HG02973 (cell line): ENCODE results near the gene IFNG-AS1.

Experiments used
- ATAC-seq: cut with Tn5 transposase; IDR thresholded peaks from one replicate; pipeline ENCODE4 v1.9.1; 2021; ENCODE audit warnings: moderate library complexity; ENCODE audit not compliant: unreplicated experiment

Gene IFNG-AS1

GRCh38 chr12:68034567-68034966 is 45.3 kb downstream of the IFNG-AS1 start:
- ATAC-seq: no peak

GRCh38 chr12:68036642-68037041 is 47.4 kb downstream of the IFNG-AS1 start:
- ATAC-seq: no peak

- ATAC-seq: no peak
These were observed 48.5 kb downstream of the IFNG-AS1 start for GRCh38 chr12:68037616-68038255.

- no peak for ATAC-seq
These were observed 49.4 kb downstream of the IFNG-AS1 start for GRCh38 chr12:68038650-68039049.

- ATAC-seq: peak; percentile 52
These were observed 51.3 kb downstream of the IFNG-AS1 start for GRCh38 chr12:68040450-68041075.

- ATAC-seq: peak; percentile 62
These were observed 53.0 kb downstream of the IFNG-AS1 start for GRCh38 chr12:68042212-68042699.

- ATAC-seq: no peak
These were observed 54.2 kb downstream of the IFNG-AS1 start for GRCh38 chr12:68043435-68043834.

- ATAC-seq: no peak
These were observed 59.5 kb downstream of the IFNG-AS1 start for GRCh38 chr12:68048648-68049297.

- no peak for ATAC-seq
These were observed 67.1 kb downstream of the IFNG-AS1 start for GRCh38 chr12:68056300-68056699.

- no peak for ATAC-seq
These were observed 74.8 kb downstream of the IFNG-AS1 start for GRCh38 chr12:68063900-68064590.

- no peak for ATAC-seq
These were observed 75.9 kb downstream of the IFNG-AS1 start for GRCh38 chr12:68065163-68065562.

- no peak for ATAC-seq
These were observed 76.4 kb downstream of the IFNG-AS1 start for GRCh38 chr12:68065687-68066086.

GRCh38 chr12:68067762-68068376 is 78.6 kb downstream of the IFNG-AS1 start:
- no peak for ATAC-seq

GRCh38 chr12:68069275-68069674 is 80.0 kb downstream of the IFNG-AS1 start:
- no peak for ATAC-seq
